ENCODE data around the gene RAB30.
"Not testable (repeated sequence)": the region's sequence is repeated elsewhere in the genome, so short reads cannot be mapped to it uniquely, and the experiment has no call there.

RAB30 gene

DNA sequence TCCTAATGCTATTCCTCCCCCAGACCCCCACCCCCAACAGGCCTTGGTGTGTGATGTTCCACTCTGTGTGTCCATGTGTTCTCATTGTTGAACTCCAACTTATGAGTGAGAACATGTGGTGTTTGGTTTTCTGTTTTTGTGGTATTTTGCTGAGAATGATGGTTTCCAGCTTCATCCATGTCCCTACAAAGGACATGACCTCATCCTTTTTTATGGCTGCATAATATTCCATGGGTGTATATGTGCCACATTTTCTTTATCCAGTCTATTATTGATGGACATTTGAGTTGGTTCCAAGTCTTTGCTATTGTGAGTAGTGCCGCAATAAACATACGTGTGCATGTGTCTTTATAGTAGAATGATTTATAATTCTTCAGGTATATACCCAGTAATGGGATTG is 121.2 kb downstream of the RAB30 start:
- not testable (repeated sequence) for DNase-seq (ENCODE audit: low read depth in 3 of 3, low spot score in 1 of 3)

- DNase-seq (ENCODE audit: low read depth in 3 of 3, low spot score in 1 of 3) = no peak
These were observed 122.3 kb downstream of the RAB30 start for GRCh38 chr11:82949352-82949751.

- no peak for DNase-seq (ENCODE audit: low read depth in 3 of 3, low spot score in 1 of 3)
These were observed 126.0 kb downstream of the RAB30 start for GRCh38 chr11:82945682-82946081.

GRCh38 chr11:82945041-82945440 is 126.7 kb downstream of the RAB30 start:
- DNase-seq (ENCODE audit: low read depth in 3 of 3, low spot score in 1 of 3) = not testable (repeated sequence)

- no peak for DNase-seq (ENCODE audit: low read depth in 3 of 3, low spot score in 1 of 3)
These were observed 127.5 kb downstream of the RAB30 start for GRCh38 chr11:82944198-82944597.

- DNase-seq (ENCODE audit: low read depth in 3 of 3, low spot score in 1 of 3) = not testable (repeated sequence)
These were observed 128.3 kb downstream of the RAB30 start for GRCh38 chr11:82943430-82943829.

DNA sequence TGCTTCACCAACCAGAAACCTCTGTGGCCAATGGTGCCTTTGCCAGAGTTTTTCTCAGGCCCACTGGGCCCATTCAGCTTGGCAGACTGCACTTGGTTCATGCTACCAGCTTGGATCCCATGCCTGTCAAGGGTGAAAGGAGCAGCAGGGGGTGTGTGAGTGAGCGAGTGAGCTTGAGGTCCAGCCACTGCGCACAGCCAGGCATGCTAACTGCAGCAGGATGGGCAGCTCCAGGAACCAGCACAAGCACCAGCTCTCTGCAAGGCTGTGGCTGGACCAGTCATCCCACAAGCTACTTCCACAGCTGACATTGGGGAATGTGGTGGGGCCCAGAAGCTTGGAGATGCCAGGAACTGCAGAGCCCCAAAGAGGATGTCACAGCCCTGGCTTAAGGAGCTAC is 129.3 kb downstream of the RAB30 start:
- no peak for DNase-seq (ENCODE audit: low read depth in 3 of 3, low spot score in 1 of 3)

GRCh38 chr11:82939456-82939855 is 132.2 kb downstream of the RAB30 start:
- no peak for DNase-seq (ENCODE audit: low read depth in 3 of 3, low spot score in 1 of 3)

DNA sequence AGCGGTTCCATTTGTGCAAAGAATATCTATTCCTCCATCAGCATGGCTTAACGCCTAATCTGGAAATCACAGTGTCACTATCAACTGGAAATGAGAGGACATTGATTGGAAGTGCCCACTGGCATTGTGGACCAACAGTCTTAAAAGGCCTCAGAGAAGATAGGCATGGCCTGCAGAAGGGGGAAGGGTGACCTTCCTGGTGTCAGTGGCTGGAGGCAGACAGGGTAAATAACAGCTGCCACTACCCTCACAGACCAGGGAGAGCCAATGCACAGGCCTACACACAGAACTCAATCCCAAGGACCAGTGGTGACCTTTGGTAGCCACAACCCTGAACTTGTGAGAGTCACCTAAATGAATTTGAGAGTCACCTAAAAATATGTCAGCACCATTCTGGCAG is 134.1 kb downstream of the RAB30 start:
- no peak for DNase-seq (ENCODE audit: low read depth in 3 of 3, low spot score in 1 of 3)

- DNase-seq (ENCODE audit: low read depth in 3 of 3, low spot score in 1 of 3) = no peak
These were observed 135.4 kb downstream of the RAB30 start for GRCh38 chr11:82936261-82936660.

DNA sequence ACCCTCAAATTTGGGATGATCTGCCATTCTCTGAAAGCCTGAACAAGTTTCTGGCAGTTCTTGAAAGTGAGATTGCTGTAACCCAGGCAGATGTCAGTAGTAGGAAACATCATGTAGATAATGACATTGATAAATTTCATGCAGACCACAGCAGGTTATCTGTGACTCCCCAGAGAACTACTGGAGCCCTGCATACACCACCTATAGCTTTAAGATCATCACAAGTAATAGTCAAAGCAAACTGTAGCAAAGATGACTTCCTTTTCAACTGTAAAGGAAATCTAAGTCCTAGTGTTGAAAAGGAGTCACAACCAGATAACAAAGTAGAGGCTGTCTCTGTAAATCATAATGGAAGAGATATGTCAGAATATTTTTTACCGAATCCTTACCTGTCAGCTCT is 139.1 kb downstream of the RAB30 start:
- DNase-seq (ENCODE audit: low read depth in 3 of 3, low spot score in 1 of 3) = no peak

DNA sequence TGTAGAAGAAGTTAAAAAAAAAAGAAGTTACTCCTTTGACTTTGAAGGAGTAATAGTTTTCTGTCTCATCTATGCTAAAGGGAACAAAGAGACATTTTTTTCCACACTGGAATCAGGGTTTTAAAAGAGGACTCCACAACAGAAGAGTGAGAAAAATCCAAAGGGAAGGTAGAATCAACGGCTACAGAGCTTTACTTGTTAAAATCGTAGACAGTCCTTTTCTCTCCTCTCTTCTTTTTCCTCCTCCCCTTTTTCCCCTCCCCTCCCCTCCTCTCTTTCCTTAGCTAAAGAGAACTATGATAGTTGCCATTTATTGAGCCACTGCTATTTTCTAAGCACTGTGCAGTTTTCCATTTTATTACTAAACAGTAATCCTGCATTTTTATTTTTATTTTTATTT is 141.0 kb downstream of the RAB30 start:
- no peak for DNase-seq (ENCODE audit: low read depth in 3 of 3, low spot score in 1 of 3)

- no peak for DNase-seq (ENCODE audit: low read depth in 3 of 3, low spot score in 1 of 3)
These were observed 141.5 kb downstream of the RAB30 start for GRCh38 chr11:82930229-82930628.

DNA sequence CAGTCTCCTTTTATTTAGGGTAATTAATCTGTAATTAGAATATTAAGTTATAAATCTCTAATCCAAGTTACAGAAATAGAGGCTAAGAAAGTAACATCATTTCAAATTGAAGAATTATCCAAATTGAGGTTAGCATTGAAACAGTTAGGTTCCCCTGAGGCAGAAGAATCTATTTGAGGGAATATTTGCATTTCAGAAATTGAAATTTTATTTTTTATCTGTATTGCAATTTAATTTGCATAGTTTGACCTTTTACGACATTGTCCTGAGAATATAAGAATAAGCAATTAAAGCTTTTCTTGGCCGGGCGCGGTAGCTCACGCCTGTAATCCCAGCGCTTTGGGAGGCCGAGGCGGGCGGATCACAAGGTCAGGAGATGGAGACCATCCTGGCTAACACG is 142.6 kb downstream of the RAB30 start:
- no peak for DNase-seq (ENCODE audit: low read depth in 3 of 3, low spot score in 1 of 3)

DNA sequence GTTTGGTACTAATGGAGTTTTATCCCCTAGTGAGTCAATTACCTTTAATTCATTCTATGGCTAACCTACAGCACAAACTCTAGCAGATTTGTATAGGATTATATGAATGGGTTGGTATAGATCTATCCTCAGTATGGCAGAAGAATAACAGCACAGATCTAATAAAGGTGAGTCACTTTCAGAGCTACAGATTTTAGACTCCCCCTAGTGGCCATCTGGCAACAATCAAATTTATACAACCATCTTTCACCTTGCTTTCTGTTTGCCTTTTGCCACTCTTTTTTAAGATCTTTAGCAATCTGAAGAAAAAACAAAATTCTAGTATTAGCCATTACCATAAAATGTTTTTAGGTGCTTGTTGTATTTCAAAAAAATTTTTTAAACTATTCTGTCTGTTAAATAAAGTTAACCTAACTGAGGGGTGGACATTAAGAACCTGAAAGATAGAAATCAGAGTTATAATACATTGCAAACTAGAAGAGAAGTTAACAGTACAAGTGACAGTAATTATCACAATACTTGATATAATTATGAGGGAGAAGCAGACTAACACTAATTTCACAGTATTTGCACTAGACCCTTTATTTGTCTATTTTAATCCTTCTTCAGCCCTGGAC is 144.3 kb downstream of the RAB30 start:
- no peak for DNase-seq (ENCODE audit: low read depth in 3 of 3, low spot score in 1 of 3)

GRCh38 chr11:82924522-82925224 is 147.0 kb downstream of the RAB30 start:
- DNase-seq (ENCODE audit: low read depth in 3 of 3, low spot score in 1 of 3) = no peak

Data from stimulated activated CD4-positive, alpha-beta T cell treated with anti-CD3 and anti-CD28 coated beads, TNF-alpha, amount 100 ng/mL, for 1 hour (primary cell).